Fibroblast of lung (primary cell): ENCODE data around the gene MYOCD. TPM values are rescaled to one million over a fixed set of nuclear protein-coding genes. Genes with fewer than 3 reads are reported as not detected.

ENCODE experiments used
- DNase-seq, 2 donors: peaks; one replicate each; pipeline versions ENCODE4 v3.0.0 to v3.0.0-alpha.2; 2010; ENCODE audit warnings: low read depth in 2 of 2
- H2AFZ ChIP-seq: 2 replicates; pipeline ENCODE4 v1.5.1; 2012; ENCODE audit warnings: low read length, control low read depth, inconsistent platforms
- H3K27ac ChIP-seq: 2 replicates; pipeline ENCODE4 v1.5.1; 2011; ENCODE audit warnings: low read length, control low read depth; ENCODE audit not compliant: insufficient read depth
- H3K27me3 ChIP-seq: 2 replicates; pipeline ENCODE4 v1.5.1; 2011; ENCODE audit warnings: mild to moderate bottlenecking, low read length; ENCODE audit not compliant: control insufficient read depth, insufficient read depth
- H3K36me3 ChIP-seq: 2 replicates; pipeline ENCODE4 v1.5.1; 2011; ENCODE audit warnings: low read length; ENCODE audit not compliant: control insufficient read depth, insufficient read depth
- H3K4me1 ChIP-seq: 2 replicates; pipeline ENCODE4 v1.5.1; 2011; ENCODE audit warnings: low read length; ENCODE audit not compliant: control insufficient read depth, insufficient read depth; ENCODE audit errors: extremely low read depth
- H3K4me2 ChIP-seq: 2 replicates; pipeline ENCODE4 v1.5.1; 2011; ENCODE audit warnings: low read length, control low read depth; ENCODE audit not compliant: insufficient read depth; ENCODE audit errors: extremely low read depth
- H3K4me3 ChIP-seq, 4 experiments: fragments of 200-600 bp in 1 of 4; sonication (generic) in 1 of 4; replicated peaks in 1 of 4; 2 replicates each; pipeline ENCODE4 v1.5.1; 2011 to 2016; ENCODE audit warnings: low read length in 4 of 4, low read depth in 3 of 4, mild to moderate bottlenecking in 3 of 4, control low read depth in 2 of 4, inconsistent platforms in 1 of 4, mixed read lengths in 1 of 4; ENCODE audit not compliant: insufficient read depth in 1 of 4; ENCODE audit errors: control extremely low read depth in 1 of 4
- H3K79me2 ChIP-seq: 2 replicates; pipeline ENCODE4 v1.5.1; 2012; ENCODE audit warnings: mild to moderate bottlenecking, low read length, inconsistent platforms; ENCODE audit not compliant: control insufficient read depth, insufficient read depth
- H3K9ac ChIP-seq: 2 replicates; pipeline ENCODE4 v1.5.1; 2011; ENCODE audit warnings: mild to moderate bottlenecking, low read length, control low read depth; ENCODE audit not compliant: insufficient read depth
- H3K9me3 ChIP-seq: 2 replicates; pipeline ENCODE4 v1.5.1; 2012; ENCODE audit warnings: low read depth, low read length; ENCODE audit not compliant: control insufficient read depth, insufficient read depth
- H4K20me1 ChIP-seq: 2 replicates; pipeline ENCODE4 v1.5.1; 2011; ENCODE audit warnings: low read length; ENCODE audit not compliant: control insufficient read depth, insufficient read depth; ENCODE audit errors: extremely low read depth
- EZH2 ChIP-seq: IDR thresholded peaks from 2 replicates; pipeline ENCODE4 v1.5.1; 2012; ENCODE audit warnings: low read length, control low read depth, mild to moderate bottlenecking; ENCODE audit errors: missing control alignments
- polyA plus RNA-seq, 2 donors: library from polyadenylated mRNA; depleted of rRNA in 1 of 2; stranded (reverse) in 1 of 2; unstranded in 1 of 2; fragments of >200 nt; gene quantifications; 2 replicates each; pipeline ENCODE4 v1.2.1, GENCODE V29; 2011 to 2012; ENCODE audit warnings: missing spikeins in 1 of 2
- total RNA-seq: library from RNA; depleted of rRNA; stranded (reverse); fragments of >200 nt; gene quantifications from 2 replicates; pipeline ENCODE4 v1.2.1, GENCODE V29; 2014
- TF ChIP-seq, protein P1 (sequence below), 2 donors: IDR thresholded peaks in 1 of 2; conservative IDR thresholded peaks in 1 of 2; 1 replicate in 1 of 2; 2 replicates in 1 of 2; pipeline ENCODE4 v1.5.1; 2011 to 2012; ENCODE audit warnings: low read length in 2 of 2, control low read depth in 1 of 2, inconsistent platforms in 1 of 2, low read depth in 1 of 2, mild to moderate bottlenecking in 1 of 2

The MYOCD gene
- total and polyA plus RNA-seq, 2 donors (not counting 1 experiment from before 2014, with no cell fraction given), result 0.17 to 0.99 TPM

DNA sequence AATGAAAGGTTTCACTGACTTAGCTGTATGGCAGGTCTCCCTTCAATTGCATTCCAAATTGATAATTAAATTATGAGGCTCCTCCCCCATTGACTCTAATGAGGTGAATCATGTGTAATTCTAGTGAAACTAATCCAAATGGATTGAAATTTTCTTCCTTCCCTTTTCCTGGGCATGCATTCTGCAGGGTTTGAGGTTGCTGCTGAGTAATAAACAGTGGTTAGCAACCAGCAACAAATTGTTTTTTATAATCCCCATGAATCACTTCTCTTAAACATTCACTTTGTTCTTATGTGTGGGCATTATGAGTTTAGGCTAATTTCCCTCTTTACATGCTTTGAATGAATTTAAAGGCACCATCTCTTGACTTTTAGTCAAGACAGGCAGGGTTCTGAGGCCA is 43.4 kb downstream of the MYOCD start:
- TF ChIP-seq, protein P1, sequence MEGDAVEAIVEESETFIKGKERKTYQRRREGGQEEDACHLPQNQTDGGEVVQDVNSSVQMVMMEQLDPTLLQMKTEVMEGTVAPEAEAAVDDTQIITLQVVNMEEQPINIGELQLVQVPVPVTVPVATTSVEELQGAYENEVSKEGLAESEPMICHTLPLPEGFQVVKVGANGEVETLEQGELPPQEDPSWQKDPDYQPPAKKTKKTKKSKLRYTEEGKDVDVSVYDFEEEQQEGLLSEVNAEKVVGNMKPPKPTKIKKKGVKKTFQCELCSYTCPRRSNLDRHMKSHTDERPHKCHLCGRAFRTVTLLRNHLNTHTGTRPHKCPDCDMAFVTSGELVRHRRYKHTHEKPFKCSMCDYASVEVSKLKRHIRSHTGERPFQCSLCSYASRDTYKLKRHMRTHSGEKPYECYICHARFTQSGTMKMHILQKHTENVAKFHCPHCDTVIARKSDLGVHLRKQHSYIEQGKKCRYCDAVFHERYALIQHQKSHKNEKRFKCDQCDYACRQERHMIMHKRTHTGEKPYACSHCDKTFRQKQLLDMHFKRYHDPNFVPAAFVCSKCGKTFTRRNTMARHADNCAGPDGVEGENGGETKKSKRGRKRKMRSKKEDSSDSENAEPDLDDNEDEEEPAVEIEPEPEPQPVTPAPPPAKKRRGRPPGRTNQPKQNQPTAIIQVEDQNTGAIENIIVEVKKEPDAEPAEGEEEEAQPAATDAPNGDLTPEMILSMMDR (conservative IDR thresholded peaks at IDR 0.05 in 1 of 2, IDR thresholded peaks at IDR 0.05 in 1 of 2; ENCODE audit: low read depth in 1 of 2, low read length in 2 of 2), result no peak
- no peak for TF ChIP-seq EZH2
- Histone ChIP-seq H3K79me2 (no peaks in the 10 kb centered on the region), H3K27ac (no peak overlapping the region), H3K4me2 (no peak overlapping the region), H3K4me1 (no peaks in the 10 kb centered on the region), H3K36me3 (no peaks in the 10 kb centered on the region), H3K9me3 (no peaks in the 10 kb centered on the region), H3K4me3 (no peak overlapping the region), H2AFZ (no peak overlapping the region), H4K20me1 (no peaks in the 10 kb centered on the region), H3K9ac (no peak overlapping the region), H3K27me3 (no peaks in the 10 kb centered on the region)
- DNase-seq, result peak in 1 of 2 donors; percentile 35

DNA sequence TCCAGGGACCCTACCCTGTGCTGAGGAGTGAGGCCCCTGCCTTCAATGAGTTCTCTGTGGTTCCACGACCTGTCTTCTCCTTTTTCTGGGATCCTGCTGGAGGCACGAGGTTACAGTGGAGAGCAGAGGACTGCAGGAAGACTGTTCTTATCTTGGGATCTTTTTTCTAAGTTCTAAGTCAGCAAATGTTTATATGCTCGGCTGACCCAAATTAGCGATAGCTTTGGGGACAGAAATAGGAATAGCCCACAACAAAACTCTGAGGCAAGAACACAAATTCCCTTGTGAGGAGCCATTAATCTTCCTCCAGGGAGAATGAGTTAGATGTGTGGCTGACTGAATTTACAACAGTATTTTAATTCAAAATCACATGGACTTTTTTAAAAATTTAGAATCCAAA is 46.7 kb downstream of the MYOCD start:
- Histone ChIP-seq H3K79me2 (no peaks in the 10 kb centered on the region), H3K4me2 (no peak overlapping the region)

DNA sequence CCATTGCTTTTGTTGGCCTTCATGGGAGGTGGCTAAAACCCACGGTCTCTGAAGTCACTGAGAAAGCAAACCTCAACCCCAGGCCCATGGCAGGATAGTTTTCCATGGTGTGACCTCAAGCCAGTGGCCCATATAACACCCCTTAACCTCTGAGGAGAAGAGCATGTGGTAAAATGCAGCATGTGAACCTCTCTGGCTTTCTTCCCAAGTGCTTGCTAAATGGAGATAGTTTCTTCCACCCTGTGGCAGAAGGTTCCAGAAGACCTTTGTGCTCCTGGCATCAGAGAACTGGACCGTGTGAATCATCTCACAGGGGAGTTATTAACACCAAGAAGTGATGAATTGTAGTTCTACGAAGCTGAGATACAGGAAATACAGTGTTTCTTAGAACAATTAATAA is 47.3 kb downstream of the MYOCD start:
- Histone ChIP-seq H3K27me3 (no peaks in the 10 kb centered on the region), H3K4me1 (no peaks in the 10 kb centered on the region), H3K27ac (no peak overlapping the region), H3K9me3 (no peaks in the 10 kb centered on the region), H3K4me2 (no peak overlapping the region), H4K20me1 (no peaks in the 10 kb centered on the region), H3K36me3 (no peaks in the 10 kb centered on the region), H3K9ac (no peak overlapping the region), H3K4me3 (no peak overlapping the region), H2AFZ (no peak overlapping the region), H3K79me2 (no peaks in the 10 kb centered on the region)
- DNase-seq, result no peak
- TF ChIP-seq EZH2, result no peak
- TF ChIP-seq, protein P1 (conservative IDR thresholded peaks at IDR 0.05 in 1 of 2, IDR thresholded peaks at IDR 0.05 in 1 of 2; ENCODE audit: low read depth in 1 of 2, low read length in 2 of 2), result no peak

More for the DNA sequence above, 46.7 kb downstream of the MYOCD start:
- no peaks in the 10 kb centered on the region for H3K4me1 ChIP-seq
- no peak overlapping the region for H3K27ac ChIP-seq
- no peak overlapping the region for H3K9ac ChIP-seq
- DNase-seq, result no peak
- H4K20me1 ChIP-seq, result no peaks in the 10 kb centered on the region
- no peaks in the 10 kb centered on the region for H3K36me3 ChIP-seq
- no peaks in the 10 kb centered on the region for H3K9me3 ChIP-seq
- no peaks in the 10 kb centered on the region for H3K27me3 ChIP-seq
- H2AFZ ChIP-seq, result no peak overlapping the region
- no peak overlapping the region for H3K4me3 ChIP-seq
- TF ChIP-seq, protein P1 (conservative IDR thresholded peaks at IDR 0.05 in 1 of 2, IDR thresholded peaks at IDR 0.05 in 1 of 2; ENCODE audit: low read depth in 1 of 2, low read length in 2 of 2), result no peak
- no peak for TF ChIP-seq EZH2
